OCI-LY7 (cell line): Measurements from ENCODE around the gene RLBP1.

Experiments used
- EZH2phosphoT487 ChIP-seq: fragments of 200-600 bp; sonication (generic); IDR thresholded peaks from 2 replicates; pipeline ENCODE4 v1.6.1; 2018; ENCODE audit warnings: low read depth, borderline replicate concordance, mild to moderate bottlenecking, mixed run types, antibody characterized with exemption, low read length, moderate library complexity, mixed read lengths
- TF ChIP-seq, protein P1 (sequence below): fragments of 200-600 bp; sonication (generic); conservative IDR thresholded peaks from 2 replicates; pipeline ENCODE4 v1.5.1; 2014; ENCODE audit warnings: mild to moderate bottlenecking, antibody characterized with exemption, low read length, moderate library complexity, mixed read lengths

DNA sequence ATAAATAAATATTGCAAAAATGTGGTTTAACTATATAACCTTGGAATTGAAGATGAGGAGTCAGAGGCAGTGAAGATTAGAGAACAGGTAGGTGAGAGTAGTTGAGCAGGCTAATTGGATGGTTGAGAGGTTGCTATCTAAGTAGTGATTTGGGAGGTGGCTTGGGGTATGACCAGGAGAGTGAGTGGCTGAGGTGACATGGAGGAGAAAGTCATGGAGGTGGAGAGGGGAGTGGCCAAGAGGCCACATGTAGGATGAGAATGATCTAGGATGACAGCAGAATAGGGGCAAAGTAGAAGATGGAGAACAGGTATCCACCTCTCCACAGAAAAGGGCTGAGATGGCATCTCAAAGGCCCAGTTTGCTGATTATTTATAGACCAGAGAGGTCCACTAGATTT, 10.5 kb upstream of the RLBP1 start:
- TF ChIP-seq EZH2phosphoT487 = no peak
- TF ChIP-seq, protein P1, sequence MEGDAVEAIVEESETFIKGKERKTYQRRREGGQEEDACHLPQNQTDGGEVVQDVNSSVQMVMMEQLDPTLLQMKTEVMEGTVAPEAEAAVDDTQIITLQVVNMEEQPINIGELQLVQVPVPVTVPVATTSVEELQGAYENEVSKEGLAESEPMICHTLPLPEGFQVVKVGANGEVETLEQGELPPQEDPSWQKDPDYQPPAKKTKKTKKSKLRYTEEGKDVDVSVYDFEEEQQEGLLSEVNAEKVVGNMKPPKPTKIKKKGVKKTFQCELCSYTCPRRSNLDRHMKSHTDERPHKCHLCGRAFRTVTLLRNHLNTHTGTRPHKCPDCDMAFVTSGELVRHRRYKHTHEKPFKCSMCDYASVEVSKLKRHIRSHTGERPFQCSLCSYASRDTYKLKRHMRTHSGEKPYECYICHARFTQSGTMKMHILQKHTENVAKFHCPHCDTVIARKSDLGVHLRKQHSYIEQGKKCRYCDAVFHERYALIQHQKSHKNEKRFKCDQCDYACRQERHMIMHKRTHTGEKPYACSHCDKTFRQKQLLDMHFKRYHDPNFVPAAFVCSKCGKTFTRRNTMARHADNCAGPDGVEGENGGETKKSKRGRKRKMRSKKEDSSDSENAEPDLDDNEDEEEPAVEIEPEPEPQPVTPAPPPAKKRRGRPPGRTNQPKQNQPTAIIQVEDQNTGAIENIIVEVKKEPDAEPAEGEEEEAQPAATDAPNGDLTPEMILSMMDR = no peak
